ENCODE measurements around the gene PSMB9. TPM values are rescaled to one million over a fixed set of nuclear protein-coding genes. Genes with fewer than 3 reads are reported as not detected.

The PSMB9 gene
- polyA plus RNA-seq, 1 donor = 21.7 TPM

DNA sequence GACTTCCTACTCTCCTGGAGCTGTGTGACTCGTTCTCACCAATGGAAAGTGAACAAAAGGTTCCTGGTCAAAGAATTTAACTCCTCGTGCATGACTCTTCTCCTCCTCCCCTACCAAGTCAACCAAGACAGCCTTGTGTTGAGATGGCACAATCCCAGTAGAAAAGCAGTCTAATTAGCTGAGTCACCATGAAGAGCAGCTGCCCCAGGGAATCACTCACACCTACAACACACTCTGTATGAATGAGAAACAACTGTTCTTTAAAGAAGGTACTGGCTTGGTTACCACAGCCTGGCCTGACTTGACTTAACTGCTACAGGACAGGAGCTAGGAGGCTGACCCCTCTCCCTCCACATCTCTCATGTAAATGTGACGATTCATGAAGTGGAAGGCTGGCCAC is 34.3 kb upstream of the PSMB9 start:
- Histone ChIP-seq H3K4me3 (ENCODE audit: low read length) (no peak overlapping the region), H3K36me3 (ENCODE audit: control insufficient read depth, insufficient read depth, low read length) (no peaks in the 10 kb centered on the region), H3K27me3 (ENCODE audit: control insufficient read depth, insufficient read depth, low read length) (peaks cover 5% of the 10 kb centered on the region), H3K9me3 (ENCODE audit: control insufficient read depth, low read depth, low read length) (no peaks in the 10 kb centered on the region), H3K4me1 (ENCODE audit: control insufficient read depth, insufficient read depth, low read length) (no peaks in the 10 kb centered on the region), H3K27ac (ENCODE audit: low read length) (no peak overlapping the region)
- no CpG with 5 or more reads among the region's 3 CpGs for WGBS (ENCODE audit: insufficient coverage, low lambda C conversion rate)
- no peak for DNase-seq

DNA sequence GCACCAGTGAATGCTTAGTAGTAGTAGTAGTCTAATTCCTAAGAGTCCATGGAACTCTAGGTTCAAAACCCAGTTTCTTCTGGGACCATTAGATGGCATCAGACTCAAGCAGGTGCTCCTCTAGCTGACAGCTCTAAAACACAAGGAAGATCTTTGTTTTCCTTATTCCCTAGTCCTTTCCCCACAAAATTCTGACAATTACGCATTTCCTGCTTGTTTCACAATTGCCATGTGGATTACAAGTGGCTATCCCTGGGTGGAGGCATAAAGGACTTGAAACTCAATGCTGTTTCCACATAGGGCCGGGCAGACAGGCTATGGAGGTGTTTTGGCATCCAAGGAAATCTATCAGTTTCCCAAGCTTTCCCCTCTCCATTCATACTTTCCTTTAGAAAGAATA is 28.0 kb upstream of the PSMB9 start:
- peak in 1 of 2 donors; percentile 31 for DNase-seq
- no peak overlapping the region for H3K27ac ChIP-seq (ENCODE audit: low read length)
- H3K9me3 ChIP-seq (ENCODE audit: control insufficient read depth, low read depth, low read length) = no peaks in the 10 kb centered on the region
- WGBS (ENCODE audit: insufficient coverage, low lambda C conversion rate) = no CpG with 5 or more reads among the region's 2 CpGs
- H3K4me1 ChIP-seq (ENCODE audit: control insufficient read depth, insufficient read depth, low read length) = no peaks in the 10 kb centered on the region
- H3K36me3 ChIP-seq (ENCODE audit: control insufficient read depth, insufficient read depth, low read length) = peaks cover 11% of the 10 kb centered on the region
- no peak overlapping the region for H3K4me3 ChIP-seq (ENCODE audit: low read length)
- no peaks in the 10 kb centered on the region for H3K27me3 ChIP-seq (ENCODE audit: control insufficient read depth, insufficient read depth, low read length)

DNA sequence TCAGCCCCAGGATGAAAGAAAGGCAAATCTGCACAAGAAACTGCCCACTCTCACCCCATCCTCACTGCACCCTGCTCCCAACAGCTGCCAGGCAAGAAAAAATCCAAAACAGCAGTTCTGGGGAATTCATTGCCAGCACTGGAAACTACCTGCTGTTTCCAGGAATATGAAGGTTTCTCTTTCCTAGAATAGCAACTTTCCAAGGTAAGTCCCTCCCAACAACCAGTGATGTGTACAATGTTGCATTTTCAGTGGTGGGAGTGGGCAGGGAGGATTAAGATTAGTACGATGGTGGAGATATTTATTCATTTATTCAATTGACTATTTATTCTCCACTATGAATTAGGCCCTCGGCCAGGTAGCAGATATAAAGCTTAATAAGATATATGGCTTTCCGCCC is 27.0 kb upstream of the PSMB9 start:
- Histone ChIP-seq H3K27me3 (ENCODE audit: control insufficient read depth, insufficient read depth, low read length) (no peaks in the 10 kb centered on the region), H3K9me3 (ENCODE audit: control insufficient read depth, low read depth, low read length) (no peaks in the 10 kb centered on the region), H3K4me3 (ENCODE audit: low read length) (no peak overlapping the region), H3K4me1 (ENCODE audit: control insufficient read depth, insufficient read depth, low read length) (no peaks in the 10 kb centered on the region), H3K36me3 (ENCODE audit: control insufficient read depth, insufficient read depth, low read length) (peaks cover 15% of the 10 kb centered on the region), H3K27ac (ENCODE audit: low read length) (no peak overlapping the region)
- WGBS (ENCODE audit: insufficient coverage, low lambda C conversion rate) = 100% methylated on average over 2 of the region's 3 CpGs
- DNase-seq = no peak

DNA sequence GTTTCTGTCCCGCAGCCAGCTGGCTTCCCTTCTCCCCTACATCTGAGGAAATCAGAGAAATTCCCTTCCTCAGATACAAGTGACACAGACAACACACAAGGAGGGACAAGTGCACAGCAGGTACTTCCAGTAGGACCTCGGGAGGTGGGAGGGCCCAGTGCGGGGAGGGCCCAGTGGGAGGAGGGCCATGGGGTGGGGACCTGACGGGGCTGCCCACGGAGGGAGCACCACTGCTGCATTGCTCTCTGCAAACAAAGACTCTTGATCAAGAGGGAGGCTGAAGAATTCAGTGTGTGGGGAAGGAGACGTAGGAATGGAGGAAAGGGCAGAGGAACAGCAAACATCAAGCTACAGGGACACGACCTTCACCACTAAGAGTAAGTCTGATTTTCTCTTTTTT is 24.5 kb upstream of the PSMB9 start:
- Histone ChIP-seq H3K27ac (ENCODE audit: low read length) (no peak overlapping the region), H3K9me3 (ENCODE audit: control insufficient read depth, low read depth, low read length) (no peaks in the 10 kb centered on the region), H3K4me1 (ENCODE audit: control insufficient read depth, insufficient read depth, low read length) (no peaks in the 10 kb centered on the region), H3K4me3 (ENCODE audit: low read length) (no peak overlapping the region), H3K27me3 (ENCODE audit: control insufficient read depth, insufficient read depth, low read length) (no peaks in the 10 kb centered on the region), H3K36me3 (ENCODE audit: control insufficient read depth, insufficient read depth, low read length) (peaks cover 19% of the 10 kb centered on the region)
- no peak for DNase-seq
- WGBS (ENCODE audit: insufficient coverage, low lambda C conversion rate) = 71% methylated on average over 1 of the region's 7 CpGs

DNA sequence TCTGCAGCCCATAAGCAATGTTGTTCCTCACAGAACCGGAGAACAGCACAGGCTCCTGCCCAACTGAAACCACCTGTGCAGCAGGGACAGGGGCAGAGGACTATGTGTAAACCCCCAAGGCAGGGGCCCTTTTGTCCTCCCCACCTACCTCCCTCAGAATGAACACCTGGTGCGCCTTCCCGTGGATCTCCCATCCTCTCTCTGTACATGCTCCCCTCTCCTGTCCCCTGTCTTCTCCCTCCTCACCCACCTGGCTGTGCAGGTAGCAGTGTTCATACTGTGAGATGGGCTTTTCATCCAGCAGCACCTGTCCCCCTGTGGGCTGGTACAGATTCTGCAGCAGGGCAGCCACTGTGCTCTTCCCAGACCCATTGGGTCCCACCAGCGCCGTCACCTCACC is 24.0 kb upstream of the PSMB9 start:
- no peaks in the 10 kb centered on the region for H3K9me3 ChIP-seq (ENCODE audit: control insufficient read depth, low read depth, low read length)
- H3K27ac ChIP-seq (ENCODE audit: low read length) = no peak overlapping the region
- H3K36me3 ChIP-seq (ENCODE audit: control insufficient read depth, insufficient read depth, low read length) = peaks cover 19% of the 10 kb centered on the region
- no peaks in the 10 kb centered on the region for H3K27me3 ChIP-seq (ENCODE audit: control insufficient read depth, insufficient read depth, low read length)
- H3K4me1 ChIP-seq (ENCODE audit: control insufficient read depth, insufficient read depth, low read length) = no peaks in the 10 kb centered on the region
- H3K4me3 ChIP-seq (ENCODE audit: low read length) = no peak overlapping the region
- DNase-seq = no peak
- WGBS (ENCODE audit: insufficient coverage, low lambda C conversion rate) = 100% methylated on average over 2 of the region's 5 CpGs

DNA sequence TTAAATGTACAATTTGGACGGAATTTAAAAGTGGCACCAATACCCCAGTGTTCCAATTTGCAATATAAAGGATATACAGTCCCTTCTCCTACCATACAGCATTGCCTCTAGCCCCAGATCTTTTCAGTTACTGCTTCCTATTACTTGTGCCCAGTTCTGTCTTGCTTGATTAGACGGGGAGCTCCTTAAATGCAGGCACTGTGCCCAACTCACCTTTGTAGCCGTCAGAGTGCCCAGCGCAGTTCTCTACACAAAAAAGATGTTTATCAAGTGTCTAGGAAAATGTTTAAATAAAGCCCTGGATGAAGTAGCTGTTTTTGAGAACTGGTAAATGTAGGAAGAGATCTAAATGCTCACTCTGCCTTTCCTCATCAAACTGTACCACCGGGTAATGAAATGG is 23.1 kb upstream of the PSMB9 start:
- DNase-seq = no peak
- no peaks in the 10 kb centered on the region for H3K9me3 ChIP-seq (ENCODE audit: control insufficient read depth, low read depth, low read length)
- WGBS (ENCODE audit: insufficient coverage, low lambda C conversion rate) = no CpG with 5 or more reads among the region's 5 CpGs
- no peaks in the 10 kb centered on the region for H3K27me3 ChIP-seq (ENCODE audit: control insufficient read depth, insufficient read depth, low read length)
- H3K36me3 ChIP-seq (ENCODE audit: control insufficient read depth, insufficient read depth, low read length) = peaks cover 22% of the 10 kb centered on the region
- no peaks in the 10 kb centered on the region for H3K4me1 ChIP-seq (ENCODE audit: control insufficient read depth, insufficient read depth, low read length)
- no peak overlapping the region for H3K4me3 ChIP-seq (ENCODE audit: low read length)
- H3K27ac ChIP-seq (ENCODE audit: low read length) = no peak overlapping the region

DNA sequence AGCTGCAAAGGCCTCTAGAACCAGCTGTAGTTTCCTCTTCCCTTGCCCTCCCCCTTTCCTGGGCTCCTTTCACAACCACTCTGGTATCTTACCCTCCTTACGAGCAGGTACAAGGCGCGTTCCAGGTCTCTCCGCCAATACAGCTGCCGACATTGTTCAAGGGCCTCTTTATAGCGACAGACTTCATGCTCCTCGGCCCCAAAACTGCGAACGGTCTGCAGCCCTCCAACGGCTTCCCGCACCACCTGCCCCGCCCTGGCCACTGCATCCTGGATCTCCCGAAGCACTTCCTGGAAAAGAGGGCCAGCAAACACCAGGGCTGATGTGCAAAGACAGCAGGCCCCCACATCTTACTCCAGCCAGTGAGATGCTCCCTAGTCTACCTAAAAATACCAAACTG is 21.5 kb upstream of the PSMB9 start:
- WGBS (ENCODE audit: insufficient coverage, low lambda C conversion rate) = 60% methylated on average over 1 of the region's 13 CpGs
- Histone ChIP-seq H3K36me3 (ENCODE audit: control insufficient read depth, insufficient read depth, low read length) (peaks cover 22% of the 10 kb centered on the region), H3K4me1 (ENCODE audit: control insufficient read depth, insufficient read depth, low read length) (no peaks in the 10 kb centered on the region), H3K27ac (ENCODE audit: low read length) (no peak overlapping the region), H3K4me3 (ENCODE audit: low read length) (no peak overlapping the region), H3K9me3 (ENCODE audit: control insufficient read depth, low read depth, low read length) (no peaks in the 10 kb centered on the region), H3K27me3 (ENCODE audit: control insufficient read depth, insufficient read depth, low read length) (no peaks in the 10 kb centered on the region)
- DNase-seq = no peak

DNA sequence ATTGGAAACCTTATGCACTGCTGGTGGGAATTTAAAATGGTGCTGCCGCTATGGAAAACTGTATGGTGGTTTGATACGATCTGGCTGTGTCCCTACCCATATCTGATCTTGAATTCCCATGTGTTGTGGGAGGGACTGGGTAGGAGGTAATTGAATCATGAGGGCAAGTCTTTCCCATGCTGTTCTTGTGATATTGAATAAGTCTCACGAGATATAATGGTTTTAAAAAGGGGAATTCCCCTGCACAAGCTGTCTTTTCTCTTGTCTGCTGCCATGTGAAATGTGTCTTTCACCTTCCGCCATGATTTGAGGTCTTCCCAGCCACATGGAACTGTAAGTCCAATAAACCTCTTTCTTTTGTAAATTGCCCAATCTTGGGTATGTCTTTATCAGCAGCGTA is 20.3 kb upstream of the PSMB9 start:
- Histone ChIP-seq H3K4me3 (ENCODE audit: low read length) (no peak overlapping the region), H3K9me3 (ENCODE audit: control insufficient read depth, low read depth, low read length) (no peaks in the 10 kb centered on the region), H3K27me3 (ENCODE audit: control insufficient read depth, insufficient read depth, low read length) (no peaks in the 10 kb centered on the region), H3K4me1 (ENCODE audit: control insufficient read depth, insufficient read depth, low read length) (peaks cover 5% of the 10 kb centered on the region), H3K27ac (ENCODE audit: low read length) (no peak overlapping the region), H3K36me3 (ENCODE audit: control insufficient read depth, insufficient read depth, low read length) (peaks cover 22% of the 10 kb centered on the region)
- no peak for DNase-seq
- WGBS (ENCODE audit: insufficient coverage, low lambda C conversion rate) = 67% methylated on average over 1 of the region's 5 CpGs

DNA sequence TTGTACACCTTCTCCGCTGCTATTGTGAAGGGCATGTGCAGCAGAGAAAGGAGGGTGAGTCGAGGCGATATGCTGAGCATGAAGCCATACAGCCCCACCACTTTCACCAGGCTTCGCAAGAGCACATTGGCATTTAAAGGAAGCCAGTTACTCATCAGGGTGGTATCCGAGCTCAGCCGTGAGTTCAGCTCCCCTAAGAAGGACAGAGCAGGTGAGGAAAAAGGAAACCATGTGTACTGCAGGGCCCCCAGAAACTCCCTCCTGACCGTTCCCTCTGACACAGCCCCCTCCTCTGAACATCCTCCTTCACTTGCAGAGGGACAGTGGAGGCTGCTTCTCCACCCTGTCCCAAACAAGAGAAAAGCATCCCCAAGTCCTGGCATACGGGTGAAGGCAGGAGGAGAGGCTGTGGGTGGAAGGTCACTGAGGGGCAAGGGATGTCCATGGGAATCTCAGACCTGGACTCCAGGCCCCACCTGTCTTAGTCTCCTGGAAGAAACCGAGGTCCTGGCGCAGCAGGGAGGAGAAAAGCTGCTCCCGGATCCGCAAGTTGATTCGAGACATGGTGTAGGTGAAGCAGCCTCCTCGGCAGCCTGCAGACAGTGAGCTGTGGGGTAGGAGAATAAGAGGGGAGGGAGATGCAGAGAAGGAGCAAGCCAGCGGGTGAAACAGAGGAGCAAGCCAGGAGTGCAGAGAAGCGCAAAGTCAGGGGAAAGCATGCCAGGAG is 18.7 kb upstream of the PSMB9 start:
- WGBS (ENCODE audit: insufficient coverage, low lambda C conversion rate) = 93% methylated on average over 3 of the region's 16 CpGs
- H3K27me3 ChIP-seq (ENCODE audit: control insufficient read depth, insufficient read depth, low read length) = no peaks in the 10 kb centered on the region
- H3K4me1 ChIP-seq (ENCODE audit: control insufficient read depth, insufficient read depth, low read length) = peaks cover 5% of the 10 kb centered on the region
- no peak overlapping the region for H3K27ac ChIP-seq (ENCODE audit: low read length)
- peaks cover 17% of the 10 kb centered on the region for H3K36me3 ChIP-seq (ENCODE audit: control insufficient read depth, insufficient read depth, low read length)
- no peaks in the 10 kb centered on the region for H3K9me3 ChIP-seq (ENCODE audit: control insufficient read depth, low read depth, low read length)
- no peak for DNase-seq
- H3K4me3 ChIP-seq (ENCODE audit: low read length) = no peak overlapping the region

DNA sequence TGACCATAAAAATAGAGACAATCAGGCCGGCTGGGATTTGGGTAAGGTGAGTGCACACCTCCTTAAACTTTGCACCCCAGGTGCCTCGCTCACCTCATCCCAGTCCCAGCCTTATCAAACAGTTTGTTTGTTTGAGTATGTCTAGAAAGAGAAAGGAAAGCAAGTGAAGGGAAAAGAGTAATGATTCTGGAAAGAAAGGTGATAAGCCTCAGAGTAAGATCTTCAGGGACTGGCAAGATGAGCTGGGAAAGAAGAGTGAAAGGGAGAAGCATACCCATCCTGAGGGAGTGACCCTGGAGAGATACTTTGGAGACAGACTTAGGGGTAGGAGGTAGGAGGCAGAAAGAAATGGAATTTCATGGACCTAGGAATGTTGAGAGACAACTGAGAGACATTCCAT is 17.1 kb upstream of the PSMB9 start:
- no peak for DNase-seq
- no CpG with 5 or more reads among the region's 2 CpGs for WGBS (ENCODE audit: insufficient coverage, low lambda C conversion rate)
- Histone ChIP-seq H3K4me3 (ENCODE audit: low read length) (no peak overlapping the region), H3K27me3 (ENCODE audit: control insufficient read depth, insufficient read depth, low read length) (no peaks in the 10 kb centered on the region), H3K9me3 (ENCODE audit: control insufficient read depth, low read depth, low read length) (no peaks in the 10 kb centered on the region), H3K27ac (ENCODE audit: low read length) (no peak overlapping the region), H3K4me1 (ENCODE audit: control insufficient read depth, insufficient read depth, low read length) (peaks cover 5% of the 10 kb centered on the region), H3K36me3 (ENCODE audit: control insufficient read depth, insufficient read depth, low read length) (peaks cover 16% of the 10 kb centered on the region)

DNA sequence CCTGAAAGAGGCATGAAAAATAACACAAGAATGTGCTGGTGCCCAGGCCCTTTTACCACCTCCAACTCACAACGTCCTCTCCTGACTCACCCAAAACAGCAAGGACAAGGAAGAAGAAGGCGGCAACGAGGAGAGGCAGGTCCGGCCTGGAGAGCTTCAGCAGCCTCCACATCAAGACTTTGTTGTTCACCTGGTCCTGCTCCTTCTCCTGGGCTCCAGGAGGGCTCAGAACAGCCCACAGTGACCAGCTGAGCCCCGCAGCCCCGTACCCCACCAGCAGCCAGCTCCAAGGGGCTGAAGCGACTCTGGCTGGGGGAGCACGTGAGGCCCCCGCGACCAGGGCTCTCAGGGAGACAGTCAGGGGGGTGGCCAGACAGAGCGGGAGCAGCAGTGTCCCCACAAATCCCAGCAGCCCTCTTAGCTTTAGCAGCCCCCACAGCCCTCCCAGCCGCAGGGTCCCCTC is 16.3 kb upstream of the PSMB9 start:
- no peaks in the 10 kb centered on the region for H3K27me3 ChIP-seq (ENCODE audit: control insufficient read depth, insufficient read depth, low read length)
- peak overlapping the region; percentile 83 for H3K4me3 ChIP-seq (ENCODE audit: low read length)
- 100% methylated on average over 1 of the region's 12 CpGs for WGBS (ENCODE audit: insufficient coverage, low lambda C conversion rate)
- peak overlapping the region; percentile 87 for H3K27ac ChIP-seq (ENCODE audit: low read length)
- H3K36me3 ChIP-seq (ENCODE audit: control insufficient read depth, insufficient read depth, low read length) = peaks cover 15% of the 10 kb centered on the region
- no peak for DNase-seq
- no peaks in the 10 kb centered on the region for H3K9me3 ChIP-seq (ENCODE audit: control insufficient read depth, low read depth, low read length)
- peaks cover 5% of the 10 kb centered on the region for H3K4me1 ChIP-seq (ENCODE audit: control insufficient read depth, insufficient read depth, low read length)
